ENCODE data around the gene MCF2L2. TPM values are rescaled to one million over a fixed set of nuclear protein-coding genes. Genes with fewer than 3 reads are reported as not detected.
"Not testable (repeated sequence)": the region's sequence is repeated elsewhere in the genome, so short reads cannot be mapped to it uniquely, and the experiment has no call there.

Gene MCF2L2
- total RNA-seq = 0.22 TPM
- long read RNA-seq = 0 reads

DNA sequence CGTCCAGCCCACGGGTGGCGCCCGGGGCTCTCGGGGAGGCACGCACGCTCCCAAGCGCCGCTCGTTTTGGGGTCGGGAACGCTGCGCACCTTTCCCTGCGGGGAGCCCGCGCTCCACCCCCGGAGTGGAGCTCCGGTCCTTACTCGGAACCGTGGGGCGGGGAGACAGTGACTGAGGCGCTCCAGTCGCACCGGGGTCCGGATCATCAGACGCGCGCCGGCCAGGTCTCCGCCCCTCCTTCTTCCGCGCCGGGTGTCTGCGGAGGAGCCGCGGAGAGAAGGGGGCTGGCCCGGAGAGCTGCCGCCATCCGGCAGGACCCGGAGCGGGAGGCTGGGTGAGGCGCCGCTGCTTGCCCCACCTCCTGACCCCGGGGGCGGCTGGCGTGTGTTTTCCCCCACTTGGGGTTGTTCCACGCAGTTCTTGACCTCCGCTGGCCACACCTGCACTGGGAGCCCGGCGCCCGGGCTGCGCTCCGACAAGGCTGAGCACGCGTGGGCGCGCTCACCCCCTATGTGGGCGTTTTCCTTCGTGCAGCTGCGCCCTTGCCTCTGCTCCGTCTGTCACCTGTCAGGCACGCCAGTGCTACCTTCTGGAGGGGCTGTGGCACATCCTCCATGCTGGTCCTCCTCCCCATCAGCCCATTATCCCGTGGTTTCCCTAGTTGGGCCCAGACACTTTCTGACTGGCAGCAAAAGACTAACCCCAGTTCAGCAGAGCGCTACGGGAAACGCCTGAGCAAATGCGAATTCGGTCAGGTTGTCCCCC lies at the start of gene MCF2L2:
TSS of gene MCF2L2 (minus strand) at position 173 of the 765 bp plus-strand sequence. CDS start 642 bp downstream, outside the sequence.
- ATAC-seq (peak; percentile 63), DNase-seq (ENCODE audit: missing footprints) (peak; percentile 69)
- intact Hi-C loops (cut with DNase I) = no loop called here

GRCh38 chr3:183477801-183478456 lies 49.5 kb upstream of the MCF2L2 start:
- intact Hi-C loops (cut with DNase I) = no loop called here

GRCh38 chr3:183475764-183476162 lies 47.3 kb upstream of the MCF2L2 start:
- intact Hi-C loops (cut with DNase I); DNase-seq (ENCODE audit: missing footprints); ATAC-seq: not testable (repeated sequence)

More at GRCh38 chr3:183477801-183478456, 49.5 kb upstream of the MCF2L2 start:
- ATAC-seq (no peak), DNase-seq (ENCODE audit: missing footprints) (no peak)

- ATAC-seq (no peak), DNase-seq (ENCODE audit: missing footprints) (no peak)
- intact Hi-C loops (cut with DNase I) = no loop called here
These were observed 46.8 kb upstream of the MCF2L2 start for GRCh38 chr3:183475016-183475763.

GRCh38 chr3:183473969-183474368 lies 45.5 kb upstream of the MCF2L2 start:
- DNase-seq (ENCODE audit: missing footprints) = no peak
- no peak for ATAC-seq
- intact Hi-C loops (cut with DNase I) = loop anchor here (5.0 kb wide), 1 partner anchor 83 kb away; the partner anchor contains the start of gene KLHL6

GRCh38 chr3:183472155-183472554 lies 43.7 kb upstream of the MCF2L2 start:
- intact Hi-C loops (cut with DNase I) = loop anchor here (5.0 kb wide), 1 partner anchor 85 kb away; the partner anchor contains the start of gene KLHL6
- DNase-seq (ENCODE audit: missing footprints) (no peak), ATAC-seq (no peak)

- ATAC-seq (no peak), DNase-seq (ENCODE audit: missing footprints) (no peak)
- intact Hi-C loops (cut with DNase I) = loop anchor here (2.0 kb wide), 1 partner anchor 416 kb away; the partner anchor contains the start of gene PARL
These were observed 40.0 kb upstream of the MCF2L2 start for GRCh38 chr3:183468424-183468823.

GRCh38 chr3:183466575-183466974 lies 38.2 kb upstream of the MCF2L2 start:
- DNase-seq (ENCODE audit: missing footprints) (no peak), ATAC-seq (no peak)
- intact Hi-C loops (cut with DNase I) = no loop called here

GRCh38 chr3:183465710-183466109 lies 37.3 kb upstream of the MCF2L2 start:
- intact Hi-C loops (cut with DNase I); ATAC-seq; DNase-seq (ENCODE audit: missing footprints): not testable (repeated sequence)

GRCh38 chr3:183464480-183464879 lies 36.1 kb upstream of the MCF2L2 start:
- intact Hi-C loops (cut with DNase I) = no loop called here
- DNase-seq (ENCODE audit: missing footprints) (no peak), ATAC-seq (no peak)

- ATAC-seq (no peak), DNase-seq (ENCODE audit: missing footprints) (no peak)
- intact Hi-C loops (cut with DNase I) = no loop called here
These were observed 31.9 kb upstream of the MCF2L2 start for GRCh38 chr3:183460081-183461055.

DNA sequence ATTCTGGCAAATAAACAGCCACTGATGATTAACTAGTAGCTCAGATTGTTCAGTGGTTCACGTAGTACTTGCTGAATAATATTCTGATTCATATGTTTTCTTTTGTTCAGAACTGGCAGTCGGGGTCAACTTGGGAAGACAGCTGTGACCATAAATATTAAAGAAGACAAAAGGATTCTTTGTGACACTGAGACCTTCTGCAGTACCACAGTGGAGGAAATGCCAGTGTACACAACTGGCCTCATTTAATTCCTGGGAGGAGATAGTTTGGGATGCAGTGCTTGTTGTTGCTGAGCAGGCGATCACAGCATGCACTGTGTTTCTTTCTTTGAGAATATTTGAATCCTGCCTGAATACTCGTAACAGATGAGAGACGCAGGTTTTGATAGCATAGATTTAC lies 26.7 kb upstream of the MCF2L2 start:
- intact Hi-C loops (cut with DNase I) = no loop called here
- no peak for ATAC-seq
- no peak for DNase-seq (ENCODE audit: missing footprints)

GRCh38 chr3:183454064-183454463 lies 25.6 kb upstream of the MCF2L2 start:
- intact Hi-C loops (cut with DNase I) = no loop called here
- DNase-seq (ENCODE audit: missing footprints) (no peak), ATAC-seq (no peak)

DNA sequence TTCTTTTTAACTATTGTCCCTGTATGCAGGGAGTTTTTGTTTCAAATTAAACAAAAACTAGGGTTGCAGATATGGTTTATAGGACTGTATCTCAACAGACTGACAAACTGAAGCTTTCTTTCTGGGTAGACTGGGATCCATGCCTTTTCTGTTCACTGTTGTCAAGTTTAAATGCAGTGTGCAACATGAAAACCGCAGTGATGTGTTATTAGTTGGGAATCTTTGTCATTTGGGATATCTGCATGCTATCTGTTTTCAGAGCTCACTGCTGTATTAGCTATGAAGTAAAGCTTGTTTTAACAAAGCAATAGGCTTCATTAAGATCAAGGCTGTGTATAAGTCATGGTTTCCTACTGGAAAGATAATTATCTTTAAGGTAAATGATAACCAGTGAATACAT lies 21.4 kb upstream of the MCF2L2 start:
- ATAC-seq = no peak
- DNase-seq (ENCODE audit: missing footprints) = no peak
- intact Hi-C loops (cut with DNase I) = no loop called here

DNA sequence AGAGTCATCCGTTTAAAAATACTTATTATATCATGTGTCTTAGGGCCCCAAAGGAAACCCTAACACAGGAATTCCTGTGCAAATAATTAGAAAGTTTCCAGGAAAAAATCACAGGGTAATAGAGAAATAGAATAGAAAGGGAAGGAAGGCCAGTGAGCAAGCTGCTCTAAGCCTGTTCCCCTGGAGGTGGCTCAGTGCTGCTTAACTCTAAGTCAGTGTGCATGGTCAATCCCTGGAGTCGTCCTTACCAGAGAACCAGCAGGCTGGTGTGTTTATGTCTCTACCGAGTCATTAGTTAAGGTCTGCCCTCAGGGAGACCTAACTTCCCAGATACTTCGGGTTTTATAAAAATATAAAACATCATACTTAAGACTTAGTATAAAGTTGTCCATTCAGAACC lies 21.0 kb upstream of the MCF2L2 start:
- peak; percentile 38 for ATAC-seq
- intact Hi-C loops (cut with DNase I) = no loop called here
- DNase-seq (ENCODE audit: missing footprints) = no peak

DNA sequence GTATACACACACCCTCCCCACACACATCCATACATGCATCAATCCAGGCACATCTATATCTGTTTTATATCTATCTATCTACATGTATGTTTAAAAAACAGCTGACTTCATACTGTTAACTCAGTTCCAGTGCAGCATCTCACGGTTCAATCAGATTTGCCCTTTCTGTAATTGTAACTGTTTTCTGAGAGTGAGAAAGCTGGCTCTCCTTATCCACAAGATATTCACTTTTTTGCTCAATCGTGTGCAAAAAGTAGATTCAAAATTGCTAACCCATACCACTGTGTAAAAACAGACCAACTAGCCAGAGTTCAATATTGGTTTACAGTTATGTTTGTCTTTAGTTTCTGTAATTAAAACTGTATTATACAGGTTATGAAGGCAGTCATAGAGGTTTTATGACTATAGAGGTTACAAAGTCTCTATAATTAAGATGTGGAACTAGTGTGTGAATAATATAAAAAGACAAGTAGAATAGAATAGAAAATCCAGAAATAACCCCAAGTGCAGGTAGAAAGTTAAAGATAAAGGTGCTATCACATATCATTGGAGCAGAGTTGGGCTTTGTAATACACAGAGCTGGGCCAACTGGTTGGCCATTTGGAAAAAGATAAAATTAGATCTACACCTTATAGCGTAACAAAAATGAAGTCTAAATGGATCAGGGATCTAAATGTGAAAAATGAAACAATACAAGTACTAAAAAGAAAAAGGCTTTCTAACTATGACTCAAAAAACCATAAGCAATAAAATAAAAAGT lies 20.1 kb upstream of the MCF2L2 start:
- intact Hi-C loops (cut with DNase I) = no loop called here
- no peak for ATAC-seq
- DNase-seq (ENCODE audit: missing footprints) = no peak

GRCh38 chr3:183447206-183448001 lies 19.0 kb upstream of the MCF2L2 start:
- DNase-seq (ENCODE audit: missing footprints) (peak; percentile 91), ATAC-seq (peak; percentile 81)
- intact Hi-C loops (cut with DNase I) = no loop called here

All from Right ventricle myocardium inferior (tissue), 1 donor.